CD14-positive monocyte (primary cell): ENCODE measurements around the gene B4GALNT4. TPM values are rescaled to one million over a fixed set of nuclear protein-coding genes. Genes with fewer than 3 reads are reported as not detected.

Experiments used
- DNase-seq, 3 donors: peaks; one replicate each; pipeline ENCODE4 v3.0.0-alpha.2; 2011 to 2022
- H2AFZ ChIP-seq: 2 replicates; pipeline ENCODE4 v1.6.0; 2012; ENCODE audit warnings: mild to moderate bottlenecking, low read depth, low read length, inconsistent platforms; ENCODE audit not compliant: insufficient read depth, poor library complexity, severe bottlenecking
- H3K27ac ChIP-seq, 2 donors: 1 replicate in 1 of 2; 2 replicates in 1 of 2; pipeline ENCODE4 v1.5.1; 2012 to 2013; ENCODE audit warnings: low read length in 2 of 2, control low read depth in 1 of 2, inconsistent platforms in 1 of 2, low read depth in 1 of 2, mild to moderate bottlenecking in 1 of 2
- H3K27me3 ChIP-seq, 2 donors: one replicate each; pipeline versions ENCODE4 v1.6.0 to v1.6.1; 2011 to 2013; ENCODE audit warnings: low read length in 2 of 2; ENCODE audit not compliant: control insufficient read depth in 2 of 2, insufficient read depth in 2 of 2
- H3K36me3 ChIP-seq, 2 donors: replicated peaks in 1 of 2; 1 replicate in 1 of 2; 2 replicates in 1 of 2; pipeline versions ENCODE4 v1.5.1 to v1.6.1; 2012 to 2013; ENCODE audit warnings: low read length in 2 of 2, control low read depth in 1 of 2, inconsistent platforms in 1 of 2, mild to moderate bottlenecking in 1 of 2; ENCODE audit not compliant: insufficient read depth in 2 of 2, control insufficient read depth in 1 of 2
- H3K4me1 ChIP-seq, 2 donors: 1 replicate in 1 of 2; 2 replicates in 1 of 2; pipeline versions ENCODE4 v1.5.1 to v1.6.1; 2012 to 2013; ENCODE audit warnings: low read length in 2 of 2, control low read depth in 1 of 2, inconsistent platforms in 1 of 2, mild to moderate bottlenecking in 1 of 2, moderate library complexity in 1 of 2; ENCODE audit not compliant: insufficient read depth in 2 of 2, control insufficient read depth in 1 of 2
- H3K4me2 ChIP-seq: replicated peaks from 2 replicates; pipeline ENCODE3; 2012; ENCODE audit warnings: low read length, moderate library complexity, mild to moderate bottlenecking; ENCODE audit not compliant: poor library complexity, severe bottlenecking; ENCODE audit errors: extremely low read depth
- H3K4me3 ChIP-seq, 3 experiments: fragments of 200-600 bp in 1 of 3; sonication (generic) in 1 of 3; replicated peaks in 1 of 3; 1 replicate in 2 of 3; 2 replicates in 1 of 3; pipeline ENCODE4 v1.5.1; 2011 to 2013; ENCODE audit warnings: low read length in 3 of 3, mild to moderate bottlenecking in 3 of 3, control low read depth in 2 of 3, low read depth in 2 of 3, inconsistent platforms in 1 of 3, moderate library complexity in 1 of 3
- H3K79me2 ChIP-seq: 2 replicates; pipeline ENCODE4 v1.6.0; 2012; ENCODE audit warnings: mild to moderate bottlenecking, control low read depth, inconsistent platforms, low read length, moderate library complexity; ENCODE audit not compliant: insufficient read depth
- H3K9ac ChIP-seq: 2 replicates; pipeline ENCODE4 v1.6.0; 2017; ENCODE audit warnings: low read length, mild to moderate bottlenecking; ENCODE audit not compliant: insufficient read depth, poor library complexity, severe bottlenecking
- H3K9me3 ChIP-seq, 2 donors: replicated peaks in 1 of 2; 1 replicate in 1 of 2; 2 replicates in 1 of 2; pipeline versions ENCODE4 v1.5.1 to v1.6.1; 2012 to 2013; ENCODE audit warnings: low read length in 2 of 2, control low read depth in 1 of 2; ENCODE audit not compliant: control insufficient read depth in 1 of 2, insufficient read depth in 1 of 2
- H4K20me1 ChIP-seq: 2 replicates; pipeline ENCODE4 v1.6.0; 2012; ENCODE audit warnings: mild to moderate bottlenecking, low read length, control low read depth, moderate library complexity; ENCODE audit not compliant: insufficient read depth
- H3K27ac Mint-ChIP-seq, 7 donors: one replicate each; pipeline ENCODE4 v1.8.0; 2020; ENCODE audit warnings: mild to moderate bottlenecking in 7 of 7, mixed read lengths in 7 of 7, moderate library complexity in 6 of 7, inconsistent platforms in 2 of 7
- H3K27me3 Mint-ChIP-seq, 3 donors: one replicate each; pipeline ENCODE4 v1.8.0; 2021 to 2022; ENCODE audit warnings: low read depth in 3 of 3, mild to moderate bottlenecking in 3 of 3, mixed read lengths in 3 of 3, moderate library complexity in 3 of 3, inconsistent platforms in 1 of 3
- H3K36me3 Mint-ChIP-seq, 2 donors: one replicate each; pipeline ENCODE4 v1.8.0; 2020; ENCODE audit warnings: mixed read lengths in 2 of 2, inconsistent platforms in 1 of 2, mild to moderate bottlenecking in 1 of 2
- H3K4me1 Mint-ChIP-seq: one replicate; pipeline ENCODE4 v1.8.0; 2020; ENCODE audit warnings: mild to moderate bottlenecking, mixed read lengths
- H3K4me3 Mint-ChIP-seq, 2 donors: one replicate each; pipeline ENCODE4 v1.8.0; 2020; ENCODE audit warnings: mild to moderate bottlenecking in 2 of 2, mixed read lengths in 2 of 2, moderate library complexity in 1 of 2
- H3K9me3 Mint-ChIP-seq, 7 donors: one replicate each; pipeline ENCODE4 v1.8.0; 2020 to 2022; ENCODE audit warnings: mixed read lengths in 7 of 7, mild to moderate bottlenecking in 6 of 7, moderate library complexity in 6 of 7, inconsistent platforms in 2 of 7
- CTCF ChIP-seq: fragments of 200-600 bp; IDR thresholded peaks from one replicate; pipeline ENCODE4 v1.8.0; 2022; ENCODE audit warnings: antibody characterized with exemption, mild to moderate bottlenecking
- WGBS: methylation state at CpG from one replicate; pipeline ENCODE4 v1.1.5; 2013; ENCODE audit warnings: missing lambda C conversion rate; ENCODE audit not compliant: insufficient coverage; 5-methylcytosine and 5-hydroxymethylcytosine counted together
- intact Hi-C, 2 donors: fragments of 100-400 bp; cut with micrococcal nuclease; formaldehyde crosslinking; loops; one replicate each; pipeline versions ENCODE4 v1.15.0 to v1.15.1; 2023
- polyA plus RNA-seq, 3 donors: library from polyadenylated mRNA; depleted of rRNA in 1 of 3; unstranded in 2 of 3; stranded (reverse) in 1 of 3; fragments of 300-500 nt in 2 of 3; fragments of >200 nt in 1 of 3; fragmentation: Illumina TruSeq in 2 of 3; gene quantifications; 1 replicate in 2 of 3; 2 replicates in 1 of 3; pipeline ENCODE4 v1.2.3, GENCODE V29; 2012 to 2021

Gene B4GALNT4
- polyA plus RNA-seq, 3 donors = not detected

GRCh38 chr11:379205-380094 lies 10.2 kb downstream of the B4GALNT4 start:
- peaks cover 11 to 15% (median 13%) of the 10 kb centered on the region in 3 donors for H3K27me3 Mint-ChIP-seq

GRCh38 chr11:380095-380480 lies 10.8 kb downstream of the B4GALNT4 start:
- H2AFZ ChIP-seq = no peak overlapping the region
- no peak overlapping the region for H3K4me3 ChIP-seq
- no peaks in the 10 kb centered on the region for H3K4me1 ChIP-seq
- DNase-seq = no peak
- H3K4me1 Mint-ChIP-seq = no peaks in the 10 kb centered on the region
- WGBS = 96% methylated on average over 32 of the region's 35 CpGs
- no peaks in the 10 kb centered on the region for H3K79me2 ChIP-seq
- no peaks in the 10 kb centered on the region for H3K36me3 ChIP-seq
- intact Hi-C loops = no loop called here
- no peaks in the 10 kb centered on the region for H3K36me3 Mint-ChIP-seq
- peaks cover 0 to 23% of the 10 kb centered on the region in 2 donors for H3K9me3 ChIP-seq
- peaks cover 6 to 22% (median 8%) of the 10 kb centered on the region in 7 donors for H3K9me3 Mint-ChIP-seq
- no peak overlapping the region for H3K27ac ChIP-seq
- H3K9ac ChIP-seq = no peak overlapping the region
- H3K27me3 Mint-ChIP-seq = peaks cover 11 to 15% (median 13%) of the 10 kb centered on the region in 3 donors
- peaks cover 0 to 9% of the 10 kb centered on the region in 2 donors for H3K27me3 ChIP-seq
- no peak for TF ChIP-seq CTCF
- H3K27ac Mint-ChIP-seq = no peak overlapping the region
- no peak overlapping the region for H3K4me2 ChIP-seq
- H4K20me1 ChIP-seq = no peaks in the 10 kb centered on the region
- no peak overlapping the region for H3K4me3 Mint-ChIP-seq

More at GRCh38 chr11:379205-380094, 10.2 kb downstream of the B4GALNT4 start:
- Histone ChIP-seq H3K9me3 (peaks cover 0 to 24% of the 10 kb centered on the region in 2 donors), H2AFZ (no peak overlapping the region), H3K4me3 (no peak overlapping the region), H3K27ac (no peak overlapping the region), H4K20me1 (no peaks in the 10 kb centered on the region), H3K4me2 (no peak overlapping the region), H3K4me1 (no peaks in the 10 kb centered on the region), H3K36me3 (no peaks in the 10 kb centered on the region), H3K27me3 (peaks cover 0 to 9% of the 10 kb centered on the region in 2 donors), H3K9ac (no peak overlapping the region), H3K79me2 (no peaks in the 10 kb centered on the region)
- H3K4me3 Mint-ChIP-seq = no peak overlapping the region
- TF ChIP-seq CTCF = no peak
- H3K9me3 Mint-ChIP-seq = peaks cover 6 to 22% (median 8%) of the 10 kb centered on the region in 7 donors
- no peaks in the 10 kb centered on the region for H3K4me1 Mint-ChIP-seq
- 95% methylated on average over 82 of the region's 87 CpGs for WGBS
- H3K36me3 Mint-ChIP-seq = no peaks in the 10 kb centered on the region
- intact Hi-C loops = no loop called here
- no peak for DNase-seq
- no peak overlapping the region for H3K27ac Mint-ChIP-seq
